ENCODE measurements around the gene CHI3L2.

The CHI3L2 gene, protein sequence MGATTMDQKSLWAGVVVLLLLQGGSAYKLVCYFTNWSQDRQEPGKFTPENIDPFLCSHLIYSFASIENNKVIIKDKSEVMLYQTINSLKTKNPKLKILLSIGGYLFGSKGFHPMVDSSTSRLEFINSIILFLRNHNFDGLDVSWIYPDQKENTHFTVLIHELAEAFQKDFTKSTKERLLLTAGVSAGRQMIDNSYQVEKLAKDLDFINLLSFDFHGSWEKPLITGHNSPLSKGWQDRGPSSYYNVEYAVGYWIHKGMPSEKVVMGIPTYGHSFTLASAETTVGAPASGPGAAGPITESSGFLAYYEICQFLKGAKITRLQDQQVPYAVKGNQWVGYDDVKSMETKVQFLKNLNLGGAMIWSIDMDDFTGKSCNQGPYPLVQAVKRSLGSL

DNA sequence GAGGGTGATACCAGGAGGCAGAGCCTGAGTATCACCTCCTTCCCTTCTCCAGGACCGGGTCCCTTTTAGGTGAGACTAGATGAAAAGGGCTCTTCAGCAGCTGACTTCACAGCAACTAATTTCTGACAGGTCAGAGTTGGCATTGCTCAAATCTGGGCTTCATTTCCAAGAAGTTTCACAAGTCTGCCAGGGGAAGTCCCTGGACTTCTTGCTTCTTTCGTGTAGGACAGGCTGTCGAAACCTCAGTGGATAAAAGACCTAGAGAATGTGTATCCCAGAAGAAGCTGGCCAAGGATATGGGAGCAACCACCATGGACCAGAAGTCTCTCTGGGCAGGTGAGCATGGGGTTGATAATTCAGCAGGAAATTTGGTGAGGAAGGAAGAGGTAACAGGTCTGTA is at the start of gene CHI3L2:
Gene CHI3L2, plus strand, starts transcription at position 280 of the 400 bp plus-strand sequence. Its CDS starts 17 bp downstream, at position 297.
- no peak for DNase-seq (ENCODE audit: low read depth in 2 of 2)

DNA sequence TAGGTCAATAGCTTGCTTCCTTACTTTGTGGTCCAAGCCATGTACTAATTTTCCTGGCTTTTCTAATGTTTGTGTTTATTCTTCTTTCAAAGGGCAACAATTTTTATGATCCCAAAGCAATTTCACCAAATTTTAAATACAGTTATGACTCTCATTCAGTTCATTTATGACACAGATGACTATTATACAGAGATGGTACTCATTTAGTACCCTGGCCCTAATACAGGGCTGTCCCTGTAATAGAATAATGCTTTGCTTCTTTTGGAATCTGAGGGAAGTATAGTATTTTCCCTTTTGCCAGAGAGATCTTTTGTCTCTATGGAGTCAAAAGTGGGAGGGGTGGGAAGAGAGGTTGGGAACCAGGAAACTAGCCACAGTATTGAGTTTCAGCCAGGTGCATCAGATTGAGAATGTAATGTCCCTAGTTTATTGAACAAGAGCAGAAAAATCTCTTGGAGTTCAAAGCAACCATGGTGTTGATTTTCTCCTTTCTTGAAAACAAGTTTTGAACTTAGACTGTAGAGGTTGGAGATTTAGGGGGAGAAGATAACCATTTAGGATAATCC is 47.5 kb upstream of the CHI3L2 start:
- no peak for DNase-seq (ENCODE audit: low read depth in 2 of 2)

DNA sequence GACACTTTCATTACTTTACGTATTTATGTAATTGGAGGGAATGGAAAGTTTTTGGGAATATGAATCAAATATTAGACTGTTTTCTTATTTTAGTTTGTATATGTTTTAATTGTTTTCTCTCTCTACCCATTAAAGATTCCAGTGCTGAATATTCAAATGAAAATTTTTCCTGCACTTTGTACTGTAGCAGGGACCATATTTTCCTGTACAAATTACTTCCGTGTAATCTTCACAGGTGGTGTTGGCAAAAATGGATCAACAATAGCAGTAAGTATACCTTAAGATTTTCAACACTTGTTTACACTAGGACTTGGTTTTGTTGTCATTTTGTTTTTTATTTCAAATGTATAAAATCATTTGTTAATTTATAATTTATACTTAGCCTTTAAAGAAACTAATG is 45.5 kb upstream of the CHI3L2 start:
- no peak for DNase-seq (ENCODE audit: low read depth in 2 of 2)

DNA sequence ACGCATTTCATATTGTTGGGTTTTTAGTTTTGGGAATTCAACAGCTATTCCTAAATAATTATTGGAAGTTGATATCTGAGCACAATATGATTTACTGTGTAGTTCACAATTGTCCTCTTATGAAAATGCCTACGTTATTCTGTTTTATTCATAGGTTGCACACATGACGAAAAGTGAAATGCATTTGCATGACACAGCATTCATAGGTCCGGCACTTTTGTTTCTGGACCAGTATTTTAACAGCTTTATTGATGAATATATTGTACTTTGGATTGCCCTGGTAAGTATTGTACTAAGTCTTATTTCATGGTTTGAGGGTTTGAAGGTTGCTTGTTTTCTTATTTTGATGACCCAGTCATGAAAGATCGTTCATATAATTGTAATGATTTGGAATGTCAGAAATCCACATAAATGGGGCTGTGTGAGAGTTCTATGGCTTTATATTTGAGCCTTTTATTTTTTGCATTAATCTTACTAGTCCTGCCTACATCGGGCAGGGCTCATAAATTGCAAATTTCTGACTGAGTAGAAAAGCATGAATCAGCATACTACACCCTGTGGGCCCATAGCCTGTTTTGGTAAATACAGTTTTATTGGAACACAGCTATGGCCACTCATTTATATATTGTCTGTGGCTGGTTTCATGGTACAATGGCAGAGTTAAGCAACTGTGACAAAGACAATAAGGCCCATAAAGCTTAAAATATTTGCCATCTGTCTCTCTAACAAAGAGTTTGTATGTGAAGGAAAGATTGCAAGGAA is 44.0 kb upstream of the CHI3L2 start:
- no peak for DNase-seq (ENCODE audit: low read depth in 2 of 2)

DNA sequence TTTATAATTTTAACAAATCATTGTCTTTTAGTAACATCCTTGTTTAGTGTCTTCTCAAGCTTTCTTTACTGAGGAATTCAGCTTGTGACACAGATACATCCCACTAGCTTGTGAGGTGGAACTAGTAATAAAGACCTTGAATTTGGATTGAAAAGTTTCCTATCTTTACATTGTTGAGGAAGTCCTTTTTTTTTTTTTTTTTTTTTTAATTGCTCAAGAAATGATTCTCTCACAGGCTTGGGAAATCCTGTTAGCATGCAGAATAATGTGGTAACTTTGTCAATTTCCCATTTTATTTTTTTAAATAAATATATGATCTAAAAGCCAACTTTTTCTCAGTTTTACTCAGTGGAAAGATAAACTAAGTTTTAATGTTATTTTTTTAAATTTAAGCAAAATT is 42.9 kb upstream of the CHI3L2 start:
- no peak for DNase-seq (ENCODE audit: low read depth in 2 of 2)

DNA sequence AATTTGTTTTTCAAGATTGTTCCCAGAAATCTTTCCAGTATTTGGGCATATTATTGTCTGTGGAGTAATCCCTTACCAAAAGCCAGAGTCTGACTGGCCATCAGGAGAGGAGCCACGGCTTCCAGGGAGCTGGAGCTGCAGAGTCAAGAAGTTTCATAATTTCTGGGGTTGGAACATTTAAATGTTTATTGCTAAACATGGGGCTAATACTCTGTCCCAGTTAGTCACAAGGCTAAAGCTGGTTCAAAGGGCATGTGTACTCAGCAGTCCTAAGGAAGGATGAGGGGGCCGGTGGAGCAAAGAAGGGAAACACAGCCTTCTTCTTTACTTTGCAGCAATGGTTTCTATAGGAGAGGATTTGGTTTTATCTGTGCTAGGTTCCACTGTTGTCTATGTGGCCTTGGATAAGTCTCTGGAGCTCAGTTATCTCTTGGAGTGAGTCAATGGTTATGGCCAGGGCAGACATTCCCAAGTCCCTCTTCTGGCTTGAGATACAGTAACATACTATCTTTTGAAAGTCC is 36.5 kb upstream of the CHI3L2 start:
- DNase-seq (ENCODE audit: low read depth in 2 of 2), result no peak

DNA sequence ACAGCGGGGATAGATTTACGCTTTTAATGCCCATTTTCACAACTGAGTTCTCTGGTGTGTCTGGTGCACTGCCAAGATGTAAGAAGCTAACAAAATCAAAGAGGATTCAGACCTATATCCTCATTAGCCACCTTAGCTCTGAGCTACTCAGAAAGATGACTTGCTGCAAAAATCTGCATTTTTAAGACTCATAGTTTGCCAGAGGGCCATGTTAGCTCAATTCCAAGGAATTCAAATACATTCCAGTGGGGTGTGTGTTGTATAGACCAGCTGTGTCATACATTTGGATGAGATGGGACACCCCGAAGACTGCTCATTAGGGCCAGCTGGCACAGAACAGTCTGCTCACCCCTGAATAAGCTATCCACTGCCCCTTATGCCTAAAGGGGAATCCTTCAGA is 36.0 kb upstream of the CHI3L2 start:
- DNase-seq (ENCODE audit: low read depth in 2 of 2), result peak; percentile 36 to 51

DNA sequence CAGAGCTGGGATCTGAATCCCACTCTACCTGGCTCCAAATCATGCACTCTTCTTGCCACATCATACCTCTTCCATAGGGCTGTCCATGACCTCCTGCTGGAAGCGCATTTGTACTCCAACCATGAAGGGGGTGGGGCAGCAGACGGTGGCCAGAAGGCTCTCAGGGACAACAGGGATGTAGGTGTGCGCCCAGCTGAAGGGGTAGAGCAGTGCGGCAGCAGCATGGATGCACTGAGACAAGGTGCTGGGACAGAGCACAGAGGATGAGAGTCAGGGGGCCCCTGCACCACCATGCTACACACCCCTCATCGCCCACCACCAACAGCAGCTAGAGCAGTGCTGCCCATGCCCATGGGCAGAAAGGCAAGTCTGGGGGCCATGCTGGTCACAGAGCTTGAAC is 35.4 kb upstream of the CHI3L2 start:
- no peak for DNase-seq (ENCODE audit: low read depth in 2 of 2)

DNA sequence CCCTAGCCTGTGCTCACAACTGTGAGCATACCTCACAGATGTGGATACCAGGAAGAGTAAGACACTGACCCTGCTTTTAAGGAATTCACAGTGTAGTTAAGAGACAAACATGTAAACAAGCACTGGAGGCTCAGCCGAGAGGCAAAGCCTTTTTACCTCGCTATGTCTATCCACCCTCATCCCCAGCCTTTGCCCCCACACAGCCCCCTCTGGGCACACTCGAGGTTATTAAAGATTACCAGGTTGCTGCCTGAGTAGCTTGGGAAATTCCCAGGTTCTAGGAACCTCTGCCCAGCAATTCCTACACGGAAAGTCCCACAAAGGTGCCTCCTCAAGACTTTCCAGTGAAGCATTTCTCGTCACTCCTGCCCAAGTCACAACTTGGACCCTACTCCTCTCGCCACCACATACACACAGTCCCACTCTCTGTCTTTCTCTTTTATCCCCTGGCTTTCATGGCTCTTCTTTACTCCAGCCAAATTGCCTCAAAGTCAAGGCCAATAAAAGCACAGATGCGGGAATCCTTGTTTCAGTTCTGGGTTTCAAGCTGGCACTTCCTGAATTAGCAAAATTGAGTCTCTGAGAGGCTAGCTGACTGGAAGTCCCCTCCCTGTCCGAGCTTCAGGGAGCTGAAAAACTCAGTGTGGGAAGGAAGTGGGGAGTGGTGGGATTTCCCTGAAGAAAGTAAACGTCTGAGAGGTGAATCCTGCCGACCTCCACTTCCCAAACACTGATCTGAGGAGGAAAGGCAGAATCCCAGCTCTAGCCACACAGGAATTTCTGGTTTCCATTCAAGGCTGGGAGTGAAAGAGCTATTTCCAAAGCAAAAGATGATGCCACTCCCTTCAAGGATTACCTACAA is 34.6 kb upstream of the CHI3L2 start:
- no peak for DNase-seq (ENCODE audit: low read depth in 2 of 2)

DNA sequence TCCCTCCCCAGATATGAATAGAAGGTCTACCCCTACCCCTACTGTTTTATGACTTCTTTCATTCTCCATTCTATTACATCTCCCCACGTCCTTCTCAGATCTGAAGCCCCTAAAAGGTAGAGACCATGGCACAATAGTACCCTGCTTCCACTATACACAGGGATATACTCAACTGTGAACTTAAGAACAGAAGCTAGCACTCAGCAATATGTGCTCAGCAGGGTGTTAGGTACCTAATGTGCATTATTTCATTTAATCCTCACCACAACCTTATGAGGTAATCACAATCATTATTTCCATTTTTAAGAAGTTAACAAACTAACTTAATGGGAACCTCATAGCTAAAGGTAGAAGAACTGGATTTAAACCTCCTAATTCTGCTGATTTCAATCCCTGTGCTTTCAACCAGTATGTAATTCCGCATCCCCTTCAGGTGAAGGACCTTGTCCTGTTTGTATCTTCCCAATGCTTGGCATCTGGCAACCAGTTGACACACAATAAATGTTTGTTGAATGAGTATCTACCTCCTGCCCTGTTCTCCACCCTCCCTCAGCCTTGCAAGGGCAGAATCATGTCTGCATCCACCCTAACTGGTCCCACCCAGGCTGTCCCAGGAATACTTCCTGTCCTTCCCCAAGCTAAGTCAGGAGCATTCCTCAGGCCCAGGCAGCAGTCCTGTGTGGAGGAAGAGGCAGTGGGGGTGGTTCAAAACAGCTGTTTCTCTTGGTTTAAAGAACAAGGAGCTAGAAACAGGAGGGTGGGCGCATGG is 33.6 kb upstream of the CHI3L2 start:
- DNase-seq (ENCODE audit: low read depth in 2 of 2), result no peak

DNA sequence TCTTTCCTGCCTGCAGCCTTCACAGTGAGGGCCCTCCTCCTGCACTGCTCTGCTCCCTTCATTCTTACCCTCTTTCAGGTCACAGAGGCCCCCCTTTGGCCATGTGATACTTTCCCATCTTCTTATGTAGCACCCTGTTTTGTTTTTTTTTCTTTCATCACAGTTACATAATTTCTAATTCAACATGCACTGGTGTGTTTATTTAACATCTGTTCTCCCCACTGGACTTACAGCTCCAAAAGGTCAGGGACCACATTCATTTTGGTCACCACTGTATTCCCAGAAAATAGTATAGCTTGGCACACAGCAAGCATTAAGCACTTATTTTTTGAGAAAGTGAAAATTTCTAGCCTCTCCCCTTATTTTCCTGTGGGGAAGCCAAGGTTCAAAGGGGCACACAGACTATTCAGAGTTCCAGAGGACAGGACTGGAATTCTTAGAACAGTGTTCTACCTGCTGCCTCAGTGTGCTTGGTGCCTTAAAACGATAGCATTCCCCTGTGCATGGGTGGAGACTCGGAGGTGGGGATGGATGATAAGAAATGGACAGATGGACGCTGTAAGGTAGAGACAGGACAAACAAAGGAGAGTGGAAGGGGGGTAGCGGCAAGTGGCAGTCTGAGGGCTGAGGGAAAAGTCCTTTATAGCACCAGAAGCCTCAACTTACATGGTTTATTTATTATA is 32.4 kb upstream of the CHI3L2 start:
- no peak for DNase-seq (ENCODE audit: low read depth in 2 of 2)

DNA sequence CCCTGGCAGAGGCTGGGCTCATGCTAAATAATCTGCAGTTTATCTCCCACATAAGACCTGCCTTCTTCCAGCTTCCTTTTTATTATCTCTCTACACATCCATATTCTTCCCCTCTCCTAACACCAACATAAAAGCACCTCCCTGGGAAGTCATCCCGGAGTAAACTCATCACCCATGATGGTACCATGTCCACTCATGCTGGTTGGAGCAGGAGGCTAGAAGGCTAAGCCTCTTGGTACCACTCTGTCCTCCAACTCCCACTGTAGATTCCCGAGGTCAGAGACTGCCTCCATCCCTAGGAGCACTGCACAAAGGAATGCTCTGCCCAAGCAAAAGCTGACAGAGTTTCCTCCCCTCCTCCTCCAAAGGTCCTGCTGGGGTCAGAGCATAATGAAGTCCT is 31.3 kb upstream of the CHI3L2 start:
- no peak for DNase-seq (ENCODE audit: low read depth in 2 of 2)

DNA sequence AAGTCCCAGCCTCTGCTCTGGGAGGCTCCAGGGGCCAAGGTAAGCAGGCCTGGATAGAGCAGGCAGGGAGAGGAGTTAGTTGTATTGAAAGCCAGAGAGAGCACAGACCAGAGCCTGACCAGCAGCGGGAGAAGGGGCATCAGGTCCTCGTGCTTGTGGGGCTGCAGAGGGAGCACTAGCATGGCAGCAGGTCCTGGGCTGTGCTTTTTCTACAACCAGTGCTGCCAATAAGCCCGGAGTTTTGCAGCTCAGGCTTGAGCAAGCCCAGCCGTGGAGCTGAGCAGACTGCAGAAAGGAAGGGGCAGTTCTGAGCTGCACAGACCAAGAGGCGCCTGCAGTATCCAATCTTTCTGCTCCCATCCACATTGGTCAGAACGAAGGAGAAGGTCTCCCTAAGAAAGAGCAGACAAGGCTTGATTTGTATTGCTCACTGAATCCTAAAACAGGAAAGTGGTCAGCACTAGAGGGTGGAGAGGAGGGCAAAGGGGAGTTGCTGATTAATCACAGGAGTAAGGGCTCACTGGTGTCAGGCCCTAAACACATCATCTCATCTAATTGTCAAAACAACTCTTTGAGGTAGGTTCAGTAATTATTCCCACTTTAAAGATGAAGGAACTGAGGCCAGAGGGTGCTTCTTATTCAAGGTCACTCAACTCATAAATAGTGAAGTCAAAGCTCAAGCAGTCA is 29.8 kb upstream of the CHI3L2 start:
- DNase-seq (ENCODE audit: low read depth in 2 of 2), result no peak

DNA sequence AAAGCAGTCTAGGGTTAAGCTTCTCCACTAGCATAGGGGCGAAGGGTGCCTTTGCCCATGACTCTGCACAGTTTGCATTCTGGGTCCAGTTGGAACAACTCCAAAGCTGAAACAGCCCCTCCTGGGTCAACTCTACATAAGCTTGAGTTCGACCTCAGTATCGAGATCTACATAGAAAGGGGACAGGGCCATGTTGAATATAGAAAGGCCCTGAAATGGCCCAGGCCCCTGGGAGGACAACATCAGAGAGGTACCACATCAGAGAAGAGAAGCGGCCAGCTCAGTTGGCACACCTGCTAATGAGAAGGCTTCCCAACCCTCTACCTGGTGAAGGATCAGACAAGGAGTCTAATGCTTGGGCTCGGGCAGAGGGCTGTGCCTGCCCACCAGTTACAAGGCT is 28.7 kb upstream of the CHI3L2 start:
- DNase-seq (ENCODE audit: low read depth in 2 of 2), result no peak

DNA sequence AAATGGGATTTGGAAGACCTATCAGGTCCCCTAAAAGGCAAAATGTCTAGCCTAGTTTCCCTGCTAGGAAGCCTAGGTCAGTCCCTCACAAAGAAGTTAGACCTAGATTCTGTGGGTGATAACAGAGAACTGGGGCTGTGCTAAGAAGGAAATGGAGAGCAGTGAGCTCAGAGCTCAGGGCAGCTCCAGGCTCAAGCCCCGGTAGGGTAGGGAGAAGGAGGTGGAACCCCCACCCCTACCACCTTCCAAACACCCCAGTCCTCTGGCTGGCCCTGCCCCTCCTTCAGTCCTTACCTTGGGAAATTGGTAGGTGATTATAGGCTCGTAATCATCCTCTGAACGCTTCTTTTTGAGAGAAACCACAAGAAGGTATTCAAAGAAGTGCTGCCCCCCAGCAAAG is 28.2 kb upstream of the CHI3L2 start:
- no peak for DNase-seq (ENCODE audit: low read depth in 2 of 2)

DNA sequence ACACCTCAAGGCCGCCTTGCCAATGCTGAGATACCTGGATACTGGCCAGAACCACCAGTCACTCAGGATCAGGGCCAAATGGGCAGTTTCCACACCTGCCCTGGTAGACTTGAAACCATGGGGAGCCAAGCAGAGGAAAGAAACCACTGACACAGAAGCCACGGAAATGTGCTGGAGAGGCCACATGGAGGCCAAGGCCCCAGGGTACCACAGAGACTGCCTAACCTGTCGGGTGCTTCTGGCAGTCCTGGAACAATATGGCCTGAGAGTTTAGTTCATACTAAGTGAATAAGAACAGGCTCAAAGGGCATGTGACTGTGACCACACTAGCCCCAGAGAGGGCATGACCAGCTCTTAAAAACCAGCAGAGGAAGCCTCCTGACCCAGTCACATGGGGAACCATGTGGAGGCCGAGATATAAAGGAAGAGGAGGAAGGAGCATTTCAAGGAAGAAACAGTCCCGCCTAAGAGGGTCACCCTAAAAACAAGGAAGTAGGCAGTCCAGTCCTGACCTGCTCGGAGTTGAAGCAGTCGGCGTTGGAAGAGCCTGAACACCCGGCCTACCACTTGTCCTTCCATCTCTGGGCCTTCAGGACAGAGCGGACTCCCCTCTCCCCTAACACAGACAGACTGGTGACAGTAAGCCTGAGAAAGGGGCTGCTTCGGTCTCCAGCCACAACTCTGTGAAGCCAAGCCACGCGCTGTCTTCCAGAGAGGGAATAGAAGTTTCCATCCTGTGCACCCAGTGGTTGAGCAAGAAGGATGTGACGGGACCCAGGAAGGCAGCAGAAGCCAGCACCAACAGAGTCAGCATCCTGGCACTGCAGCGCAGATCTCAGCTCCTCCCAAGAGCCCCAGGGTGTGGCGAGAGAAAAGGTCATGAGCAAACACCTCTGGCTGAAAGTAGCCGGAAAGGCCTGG is 27.4 kb upstream of the CHI3L2 start, which contains the start of gene DENND2D:
Gene DENND2D, minus strand, starts transcription at position 766 of the 921 bp plus-strand sequence. Its CDS starts 187 bp downstream, at position 579.
- DNase-seq (ENCODE audit: low read depth in 2 of 2), result no peak

DNA sequence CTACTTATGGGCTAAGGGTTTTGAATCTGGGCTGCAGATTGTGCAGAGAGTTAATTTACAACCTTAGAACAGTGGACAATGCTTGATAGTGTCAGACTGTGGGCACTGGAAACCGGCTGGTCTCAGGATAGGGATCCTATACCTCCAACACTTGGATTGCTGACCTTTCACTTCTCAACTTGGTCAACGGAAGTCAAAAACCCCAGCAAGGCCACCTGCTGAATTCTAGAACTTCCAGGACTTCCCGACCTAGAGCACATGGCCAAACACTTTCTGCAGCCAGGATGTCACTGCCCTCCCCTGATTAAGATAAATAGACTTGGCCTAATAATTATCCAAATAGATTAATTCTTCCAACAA is 26.7 kb upstream of the CHI3L2 start:
- no peak for DNase-seq (ENCODE audit: low read depth in 2 of 2)

DNA sequence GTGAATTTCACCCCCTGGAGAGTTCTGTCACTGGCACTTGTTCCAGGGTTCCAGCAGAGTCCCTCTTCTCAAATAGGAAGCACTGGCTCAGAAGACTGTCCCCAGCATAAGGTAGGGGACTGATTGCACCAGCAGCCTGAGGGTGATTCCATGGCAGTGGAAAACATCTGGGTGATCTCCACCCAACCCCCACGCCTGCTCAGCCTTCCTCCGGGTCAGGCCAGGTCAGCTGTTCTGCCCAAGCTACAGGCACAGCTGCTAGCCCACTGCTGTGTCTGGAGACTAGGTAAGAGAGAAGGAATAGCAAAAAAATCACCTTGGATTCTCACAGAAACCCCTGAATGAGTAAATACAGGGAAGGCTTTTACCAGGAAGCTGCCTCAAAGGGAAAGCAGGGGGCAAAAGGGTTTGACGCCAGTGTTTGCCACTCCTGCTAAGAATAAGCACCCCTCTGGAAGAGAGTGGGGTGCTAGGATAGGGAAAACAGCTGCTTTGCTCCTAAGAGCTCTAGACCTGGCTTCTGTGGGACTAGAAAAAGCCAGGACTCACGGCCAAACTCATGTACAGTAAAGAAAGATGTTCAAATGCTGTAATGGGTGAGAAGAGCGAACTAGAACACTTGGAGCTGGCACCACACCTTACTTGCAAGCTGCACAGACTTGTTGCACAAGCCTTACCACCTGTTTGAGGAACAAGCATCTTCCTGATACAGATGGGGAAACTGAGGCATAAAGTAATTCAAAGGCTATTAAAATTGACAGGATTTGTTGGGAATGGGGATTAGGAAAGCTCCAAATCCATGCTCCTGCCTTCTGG is 26.0 kb upstream of the CHI3L2 start:
- DNase-seq (ENCODE audit: low read depth in 2 of 2), result no peak
